Measurements from ENCODE around the gene RADIL.

- TF ChIP-seq EZH2 (IDR thresholded peaks at IDR 0.05; ENCODE audit: insufficient read depth, low read length) (no peak), CTCF (IDR thresholded peaks at IDR 0.05; ENCODE audit: insufficient read depth, low read depth, low read length) (no peak)
Observed at GRCh38 chr7:4894482-4894881, 11.0 kb upstream of the RADIL start.
